GM23338 (cell line): ENCODE data around the gene SPATS2. TPM values are rescaled to one million over a fixed set of nuclear protein-coding genes. Genes with fewer than 3 reads are reported as not detected.

ENCODE experiments used
- ATAC-seq: fragments of 200-7000 bp; cut with Tn5 transposase; 3 replicates; pipeline ENCODE4 v1.9.1; 2020
- DNase-seq: peaks from one replicate; pipeline ENCODE4 v3.0.0-alpha.2; 2015; ENCODE audit warnings: low spot score
- H2AFZ ChIP-seq: fragments of 200-600 bp; sonication (generic); 2 replicates; pipeline ENCODE4 v1.8.0; 2016; ENCODE audit warnings: antibody characterized with exemption, mild to moderate bottlenecking, moderate library complexity
- H3F3A ChIP-seq: fragments of 200-600 bp; sonication (generic); replicated peaks from 2 replicates; pipeline ENCODE4 v1.8.0; 2017; ENCODE audit warnings: antibody characterized with exemption, mixed run types, low read depth
- H3K27ac ChIP-seq: fragments of 200-600 bp; sonication (generic); 2 replicates; pipeline ENCODE4 v1.6.1; 2016; ENCODE audit warnings: low read depth
- H3K27me3 ChIP-seq: fragments of 200-600 bp; sonication (generic); 2 replicates; pipeline ENCODE4 v1.8.0; 2016; ENCODE audit warnings: mild to moderate bottlenecking, mixed run types, moderate library complexity; ENCODE audit not compliant: insufficient read depth
- H3K36me3 ChIP-seq: fragments of 200-600 bp; sonication (generic); 2 replicates; pipeline ENCODE4 v1.8.0; 2016; ENCODE audit warnings: mild to moderate bottlenecking; ENCODE audit not compliant: insufficient read depth
- H3K4me1 ChIP-seq: fragments of 200-600 bp; sonication (generic); 2 replicates; pipeline ENCODE4 v1.8.0; 2016; ENCODE audit warnings: mild to moderate bottlenecking, moderate library complexity; ENCODE audit not compliant: insufficient read depth
- H3K4me2 ChIP-seq: fragments of 200-600 bp; sonication (generic); 2 replicates; pipeline ENCODE4 v1.7.1; 2017; ENCODE audit warnings: mixed run types
- H3K4me3 ChIP-seq: fragments of 200-600 bp; sonication (generic); 2 replicates; pipeline ENCODE4 v1.6.1; 2016; ENCODE audit warnings: mixed run types
- H3K79me2 ChIP-seq: fragments of 200-600 bp; sonication (generic); replicated peaks from 2 replicates; pipeline ENCODE4 v1.8.0; 2017; ENCODE audit warnings: mild to moderate bottlenecking; ENCODE audit not compliant: insufficient read depth
- H3K9me2 ChIP-seq: fragments of 200-600 bp; sonication (generic); 2 replicates; pipeline ENCODE4 v1.8.0; 2017; ENCODE audit not compliant: insufficient read depth
- H4K20me1 ChIP-seq: fragments of 200-600 bp; sonication (generic); replicated peaks from 2 replicates; pipeline ENCODE4 v1.8.0; 2017; ENCODE audit warnings: mild to moderate bottlenecking; ENCODE audit not compliant: insufficient read depth
- H3K27ac Mint-ChIP-seq: 2 replicates; pipeline ENCODE4 v1.8.0; 2020; ENCODE audit warnings: inconsistent platforms, mild to moderate bottlenecking, moderate library complexity, mixed read lengths
- H3K27me3 Mint-ChIP-seq: 3 replicates; pipeline ENCODE4 v1.8.0; 2022; ENCODE audit warnings: low read depth, mild to moderate bottlenecking, moderate library complexity, mixed read lengths, inconsistent platforms; ENCODE audit not compliant: insufficient read depth, poor library complexity
- H3K36me3 Mint-ChIP-seq: 3 replicates; pipeline ENCODE4 v1.8.0; 2021; ENCODE audit warnings: low read depth, mild to moderate bottlenecking, inconsistent platforms, moderate library complexity, mixed read lengths
- H3K4me1 Mint-ChIP-seq: 3 replicates; pipeline ENCODE4 v1.8.0; 2020; ENCODE audit warnings: mild to moderate bottlenecking, inconsistent platforms, mixed read lengths
- H3K4me3 Mint-ChIP-seq: 3 replicates; pipeline ENCODE4 v1.8.0; 2021; ENCODE audit warnings: moderate library complexity, mild to moderate bottlenecking, inconsistent platforms, mixed read lengths
- H3K9me3 Mint-ChIP-seq: 3 replicates; pipeline ENCODE4 v1.8.0; 2020; ENCODE audit warnings: moderate library complexity, mild to moderate bottlenecking, inconsistent platforms, mixed read lengths
- ETS1 ChIP-seq: IDR thresholded peaks from 2 replicates; pipeline ENCODE4 v1.6.1; 2016; ENCODE audit warnings: antibody characterized with exemption
- EZH2 ChIP-seq: fragments of 200-600 bp; sonication (generic); IDR thresholded peaks from one replicate; pipeline ENCODE4 v1.8.0; 2017; ENCODE audit warnings: antibody characterized with exemption, mild to moderate bottlenecking, low read depth; ENCODE audit not compliant: unreplicated experiment
- EZH2phosphoT487 ChIP-seq: fragments of 200-600 bp; sonication (generic); IDR thresholded peaks from one replicate; pipeline ENCODE4 v1.8.1; 2018; ENCODE audit warnings: antibody characterized with exemption; ENCODE audit not compliant: unreplicated experiment
- JUNB ChIP-seq: IDR thresholded peaks from one replicate; pipeline ENCODE4 v1.6.1; 2016; ENCODE audit warnings: antibody characterized with exemption; ENCODE audit not compliant: unreplicated experiment
- NANOG ChIP-seq: IDR thresholded peaks from 2 replicates; pipeline ENCODE4 v1.6.1; 2016; ENCODE audit warnings: antibody characterized with exemption, borderline replicate concordance
- POLR2AphosphoS5 ChIP-seq: IDR thresholded peaks from 2 replicates; pipeline ENCODE4 v1.6.1; 2016; ENCODE audit warnings: antibody characterized with exemption, low read depth
- ZNF114 ChIP-seq: fragments of 250-450 bp; sonication (Bioruptor Pico); IDR thresholded peaks from 2 replicates; pipeline ENCODE4 v1.5.0; 2020; ENCODE audit warnings: mild to moderate bottlenecking, moderate library complexity
- ZNF331 ChIP-seq: fragments of 250-450 bp; sonication (Bioruptor Pico); IDR thresholded peaks from 2 replicates; pipeline ENCODE4 v1.5.0; 2020; ENCODE audit warnings: low read depth, mild to moderate bottlenecking, moderate library complexity
- ZNF462 ChIP-seq: fragments of 250-450 bp; sonication (Bioruptor Pico); IDR thresholded peaks from 2 replicates; pipeline ENCODE4 v1.5.0; 2020; ENCODE audit warnings: mild to moderate bottlenecking, moderate library complexity
- polyA plus RNA-seq: library from polyadenylated mRNA; unstranded; fragments of >200 nt; fragmentation: Nextera tagmentation; extraction: Ambion mirVana; gene quantifications from 2 replicates; pipeline ENCODE4 v1.2.1, GENCODE V29; 2016
- total RNA-seq: library from RNA; depleted of rRNA; stranded (reverse); fragments of >200 nt; shearing (Covaris generic); gene quantifications from 2 replicates; pipeline ENCODE4 v1.2.3, GENCODE V29; 2014
- TF ChIP-seq, protein P1 (sequence below): IDR thresholded peaks from one replicate; pipeline ENCODE4 v1.6.1; 2018; ENCODE audit warnings: antibody characterized with exemption; ENCODE audit not compliant: unreplicated experiment
- TF ChIP-seq, protein P2 (sequence below), 2 experiments: fragments of 200-600 bp in 1 of 2; sonication (generic) in 1 of 2; conservative IDR thresholded peaks; 2 replicates each; pipeline versions ENCODE4 v1.5.1 to v1.6.1; 2016 to 2017; ENCODE audit warnings: antibody characterized with exemption in 2 of 2, low read depth in 2 of 2, mild to moderate bottlenecking in 2 of 2, moderate library complexity in 1 of 2

Gene SPATS2
- total and polyA plus RNA-seq, 2 experiments from 2014 or later, result 20.6 to 61.0 TPM

DNA sequence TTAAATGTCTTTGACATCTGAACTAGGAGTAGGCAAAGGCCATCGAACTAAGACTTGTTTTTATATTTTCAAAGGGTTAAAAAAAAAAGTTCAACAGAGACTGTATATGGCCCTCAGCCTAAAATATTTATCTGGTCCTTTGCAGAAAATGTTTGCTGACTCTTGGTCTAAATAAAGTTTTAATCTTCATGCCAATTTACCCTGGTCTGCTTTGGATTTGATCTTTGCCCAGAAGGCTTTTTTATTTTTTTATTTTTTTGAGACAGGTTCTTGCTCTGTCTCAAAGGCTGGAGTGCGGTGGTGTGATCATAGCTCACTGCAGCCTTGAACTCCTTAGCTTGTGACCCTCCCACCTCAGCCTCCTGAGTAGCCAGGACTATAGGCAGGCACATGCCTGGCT, 47.1 kb downstream of the SPATS2 start (continued):
- TF ChIP-seq, protein P1, sequence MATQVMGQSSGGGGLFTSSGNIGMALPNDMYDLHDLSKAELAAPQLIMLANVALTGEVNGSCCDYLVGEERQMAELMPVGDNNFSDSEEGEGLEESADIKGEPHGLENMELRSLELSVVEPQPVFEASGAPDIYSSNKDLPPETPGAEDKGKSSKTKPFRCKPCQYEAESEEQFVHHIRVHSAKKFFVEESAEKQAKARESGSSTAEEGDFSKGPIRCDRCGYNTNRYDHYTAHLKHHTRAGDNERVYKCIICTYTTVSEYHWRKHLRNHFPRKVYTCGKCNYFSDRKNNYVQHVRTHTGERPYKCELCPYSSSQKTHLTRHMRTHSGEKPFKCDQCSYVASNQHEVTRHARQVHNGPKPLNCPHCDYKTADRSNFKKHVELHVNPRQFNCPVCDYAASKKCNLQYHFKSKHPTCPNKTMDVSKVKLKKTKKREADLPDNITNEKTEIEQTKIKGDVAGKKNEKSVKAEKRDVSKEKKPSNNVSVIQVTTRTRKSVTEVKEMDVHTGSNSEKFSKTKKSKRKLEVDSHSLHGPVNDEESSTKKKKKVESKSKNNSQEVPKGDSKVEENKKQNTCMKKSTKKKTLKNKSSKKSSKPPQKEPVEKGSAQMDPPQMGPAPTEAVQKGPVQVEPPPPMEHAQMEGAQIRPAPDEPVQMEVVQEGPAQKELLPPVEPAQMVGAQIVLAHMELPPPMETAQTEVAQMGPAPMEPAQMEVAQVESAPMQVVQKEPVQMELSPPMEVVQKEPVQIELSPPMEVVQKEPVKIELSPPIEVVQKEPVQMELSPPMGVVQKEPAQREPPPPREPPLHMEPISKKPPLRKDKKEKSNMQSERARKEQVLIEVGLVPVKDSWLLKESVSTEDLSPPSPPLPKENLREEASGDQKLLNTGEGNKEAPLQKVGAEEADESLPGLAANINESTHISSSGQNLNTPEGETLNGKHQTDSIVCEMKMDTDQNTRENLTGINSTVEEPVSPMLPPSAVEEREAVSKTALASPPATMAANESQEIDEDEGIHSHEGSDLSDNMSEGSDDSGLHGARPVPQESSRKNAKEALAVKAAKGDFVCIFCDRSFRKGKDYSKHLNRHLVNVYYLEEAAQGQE, result no peak
- TF ChIP-seq EZH2phosphoT487, result no peak
- TF ChIP-seq ZNF114 (CRISPR knock-in tag), result no peak
- TF ChIP-seq, protein P2, sequence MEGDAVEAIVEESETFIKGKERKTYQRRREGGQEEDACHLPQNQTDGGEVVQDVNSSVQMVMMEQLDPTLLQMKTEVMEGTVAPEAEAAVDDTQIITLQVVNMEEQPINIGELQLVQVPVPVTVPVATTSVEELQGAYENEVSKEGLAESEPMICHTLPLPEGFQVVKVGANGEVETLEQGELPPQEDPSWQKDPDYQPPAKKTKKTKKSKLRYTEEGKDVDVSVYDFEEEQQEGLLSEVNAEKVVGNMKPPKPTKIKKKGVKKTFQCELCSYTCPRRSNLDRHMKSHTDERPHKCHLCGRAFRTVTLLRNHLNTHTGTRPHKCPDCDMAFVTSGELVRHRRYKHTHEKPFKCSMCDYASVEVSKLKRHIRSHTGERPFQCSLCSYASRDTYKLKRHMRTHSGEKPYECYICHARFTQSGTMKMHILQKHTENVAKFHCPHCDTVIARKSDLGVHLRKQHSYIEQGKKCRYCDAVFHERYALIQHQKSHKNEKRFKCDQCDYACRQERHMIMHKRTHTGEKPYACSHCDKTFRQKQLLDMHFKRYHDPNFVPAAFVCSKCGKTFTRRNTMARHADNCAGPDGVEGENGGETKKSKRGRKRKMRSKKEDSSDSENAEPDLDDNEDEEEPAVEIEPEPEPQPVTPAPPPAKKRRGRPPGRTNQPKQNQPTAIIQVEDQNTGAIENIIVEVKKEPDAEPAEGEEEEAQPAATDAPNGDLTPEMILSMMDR (conservative IDR thresholded peaks at IDR 0.05; ENCODE audit: low read depth in 2 of 2), result no peak
- no peak for TF ChIP-seq ZNF331 (CRISPR knock-in tag)
- no peak for TF ChIP-seq JUNB

GRCh38 chr12:49415521-49415970, 48.3 kb downstream of the SPATS2 start:
- no peak overlapping the region for H3K27ac Mint-ChIP-seq
- H3K79me2 ChIP-seq, result no peaks in the 10 kb centered on the region; the same call in 1 of the 2 replicates
- no peak overlapping the region for H2AFZ ChIP-seq
- H3K36me3 ChIP-seq, result no peaks in the 10 kb centered on the region
- H3K4me1 ChIP-seq, result peaks cover 8% of the 10 kb centered on the region
- no peak overlapping the region for H3K4me3 Mint-ChIP-seq
- no peaks in the 10 kb centered on the region for H3K9me3 Mint-ChIP-seq
- H3K27ac ChIP-seq, result no peak overlapping the region
- no peak overlapping the region for H3K4me2 ChIP-seq
- H3K27me3 Mint-ChIP-seq, result no peaks in the 10 kb centered on the region
- H3K27me3 ChIP-seq, result no peaks in the 10 kb centered on the region
- no peaks in the 10 kb centered on the region for H3K36me3 Mint-ChIP-seq
- H3K4me1 Mint-ChIP-seq, result peaks cover 17% of the 10 kb centered on the region
- no peaks in the 10 kb centered on the region for H3K9me2 ChIP-seq
- H3K4me3 ChIP-seq, result no peak overlapping the region
- H4K20me1 ChIP-seq, result no peaks in the 10 kb centered on the region
- DNase-seq (no peak), ATAC-seq (no peak)
- no peaks in the 10 kb centered on the region for H3F3A ChIP-seq
- no peak for TF ChIP-seq POLR2AphosphoS5
- no peak for TF ChIP-seq ETS1
- no peak for TF ChIP-seq EZH2
- TF ChIP-seq JUNB, result no peak
- no peak for TF ChIP-seq ZNF462 (CRISPR knock-in tag)
- TF ChIP-seq ZNF114 (CRISPR knock-in tag), result no peak
- no peak for TF ChIP-seq NANOG
